Activated CD8-positive, alpha-beta T cell treated with anti-CD3 and anti-CD28 coated beads for 36 hours (primary cell): Measurements from ENCODE around the gene TBC1D14. TPM values are rescaled to one million over a fixed set of nuclear protein-coding genes. Genes with fewer than 3 reads are reported as not detected.

Source experiments
- ATAC-seq: fragments of 200-7000 bp; cut with Tn5 transposase; one replicate; pipeline ENCODE4 v1.10.0; 2021; ENCODE audit warnings: mild to moderate bottlenecking, moderate library complexity
- CTCF ChIA-PET: fragments of 350-600 bp; sonication (Branson Sonifier 250); formaldehyde crosslinking; loops from one replicate; lab custom pipeline; 2021; ENCODE audit warnings: antibody characterized with exemption; lab: Charles Lee
- POLR2A ChIA-PET: fragments of 350-600 bp; sonication (Branson Sonifier 250); formaldehyde crosslinking; loops from one replicate; lab custom pipeline; 2021; ENCODE audit warnings: antibody characterized with exemption; lab: Charles Lee
- DNase-seq: peaks from one replicate; pipeline ENCODE4 v3.0.0-alpha.2; 2020
- H3K27ac Mint-ChIP-seq: one replicate; pipeline ENCODE4 v1.8.0; 2021; ENCODE audit warnings: mild to moderate bottlenecking, mixed read lengths
- H3K27me3 Mint-ChIP-seq: one replicate; pipeline ENCODE4 v1.8.0; 2021; ENCODE audit warnings: mixed read lengths
- H3K36me3 Mint-ChIP-seq: one replicate; pipeline ENCODE4 v1.8.0; 2021; ENCODE audit warnings: low read depth, mixed read lengths
- H3K4me1 Mint-ChIP-seq: one replicate; pipeline ENCODE4 v1.8.0; 2021; ENCODE audit warnings: low read depth, mixed read lengths
- H3K4me3 Mint-ChIP-seq: one replicate; pipeline ENCODE4 v1.8.0; 2021; ENCODE audit warnings: mild to moderate bottlenecking, moderate library complexity, mixed read lengths
- H3K9me3 Mint-ChIP-seq: one replicate; pipeline ENCODE4 v1.8.0; 2021; ENCODE audit warnings: mixed read lengths
- CTCF ChIP-seq: fragments of 200-600 bp; IDR thresholded peaks from one replicate; pipeline ENCODE4 v1.8.0; 2022; ENCODE audit warnings: antibody characterized with exemption, mild to moderate bottlenecking
- intact Hi-C: fragments of 100-400 bp; cut with micrococcal nuclease; formaldehyde crosslinking; loops from one replicate; pipeline ENCODE4 v1.10.0; 2022
- total RNA-seq, 2 experiments: library from RNA; stranded (reverse); gene quantifications; one replicate each; pipeline ENCODE4 v1.2.3, GENCODE V29; 2021

The TBC1D14 gene
- total RNA-seq, 2 experiments from 2014 or later, result 34.7 to 36.3 TPM

- Mint-ChIP-seq H3K36me3 (peaks cover 30% of the 10 kb centered on the region), H3K27me3 (no peaks in the 10 kb centered on the region), H3K4me3 (no peak overlapping the region), H3K9me3 (no peaks in the 10 kb centered on the region), H3K4me1 (peaks cover 2% of the 10 kb centered on the region), H3K27ac (no peak overlapping the region)
- CTCF ChIA-PET, result interaction anchor here (1.2 kb wide), 1 partner anchor 25 kb away, joined by 3 read pairs; a partner anchor contains a TSS
- TF ChIP-seq CTCF, result no peak
- ATAC-seq (no peak), DNase-seq (no peak)
- intact Hi-C loops, result no loop called here
- POLR2A ChIA-PET, result interaction anchor here (1.1 kb wide), 2 partner anchors 31 to 50 kb away, joined by 3 read pairs; partner anchors contain the start of gene GRPEL1
Observed at GRCh38 chr4:7017446-7018048, 107.9 kb downstream of the TBC1D14 start.

- Mint-ChIP-seq H3K4me1 (peaks cover 2% of the 10 kb centered on the region), H3K36me3 (peaks cover 31% of the 10 kb centered on the region), H3K27ac (no peak overlapping the region), H3K27me3 (no peaks in the 10 kb centered on the region), H3K4me3 (no peak overlapping the region), H3K9me3 (no peaks in the 10 kb centered on the region)
- POLR2A ChIA-PET, result no interaction called here
- ATAC-seq (no peak), DNase-seq (no peak)
- intact Hi-C loops, result no loop called here
- no peak for TF ChIP-seq CTCF
- CTCF ChIA-PET, result interaction anchor here (1.2 kb wide), 1 partner anchor 24 kb away, joined by 3 read pairs; a partner anchor contains a TSS
Observed at GRCh38 chr4:7018281-7018680, 108.7 kb downstream of the TBC1D14 start.

- ATAC-seq (no peak), DNase-seq (no peak)
- intact Hi-C loops, result no loop called here
- Mint-ChIP-seq H3K27ac (no peak overlapping the region), H3K36me3 (peaks cover 27% of the 10 kb centered on the region), H3K9me3 (no peaks in the 10 kb centered on the region), H3K4me3 (no peak overlapping the region), H3K4me1 (no peaks in the 10 kb centered on the region), H3K27me3 (no peaks in the 10 kb centered on the region)
- TF ChIP-seq CTCF, result no peak
- POLR2A ChIA-PET, result no interaction called here
- CTCF ChIA-PET, result no interaction called here
Observed at GRCh38 chr4:7019367-7019766, 109.7 kb downstream of the TBC1D14 start.

GRCh38 chr4:7020290-7020689, 110.7 kb downstream of the TBC1D14 start:
- intact Hi-C loops, result no loop called here
- Mint-ChIP-seq H3K27me3 (no peaks in the 10 kb centered on the region), H3K4me3 (no peak overlapping the region), H3K9me3 (no peaks in the 10 kb centered on the region), H3K36me3 (peaks cover 20% of the 10 kb centered on the region), H3K4me1 (no peaks in the 10 kb centered on the region), H3K27ac (no peak overlapping the region)
- DNase-seq, result no peak
- ChIA-PET CTCF (interaction anchor here (0.9 kb wide), 1 partner anchor 8 kb away, joined by 3 read pairs; no protein-coding TSS in a partner anchor), POLR2A (no interaction called here)
- no peak for TF ChIP-seq CTCF
- ATAC-seq, result no peak

- ChIA-PET POLR2A (no interaction called here), CTCF (interaction anchor here (0.9 kb wide), 1 partner anchor 9 kb away, joined by 3 read pairs; no protein-coding TSS in a partner anchor)
- intact Hi-C loops, result no loop called here
- Mint-ChIP-seq H3K9me3 (no peaks in the 10 kb centered on the region), H3K36me3 (peaks cover 18% of the 10 kb centered on the region), H3K27ac (no peak overlapping the region), H3K4me1 (no peaks in the 10 kb centered on the region), H3K27me3 (no peaks in the 10 kb centered on the region), H3K4me3 (no peak overlapping the region)
- no peak for ATAC-seq
- DNase-seq, result no peak
- no peak for TF ChIP-seq CTCF
Observed at GRCh38 chr4:7020856-7021255, 111.2 kb downstream of the TBC1D14 start.
